OCI-LY7 (cell line): ENCODE measurements around the gene FBXO45. TPM values are rescaled to one million over a fixed set of nuclear protein-coding genes. Genes with fewer than 3 reads are reported as not detected.

Experiments
- BruUV-seq: library from RNA; stranded (reverse); fragments of 400-500 nt; replicated peaks from 2 replicates; lab custom pipeline; 2021; lab: Mats Ljungman, UMichigan
- CTCF ChIA-PET: fragments of 300-600 bp; sonication (Branson Sonifier 250); formaldehyde crosslinking; loops from one replicate; lab custom pipeline; 2022; ENCODE audit warnings: antibody characterized with exemption; ENCODE audit not compliant: unreplicated experiment; lab: Charles Lee
- POLR2A ChIA-PET: fragments of 300-600 bp; sonication (Branson Sonifier 250); formaldehyde crosslinking; loops from one replicate; lab custom pipeline; 2022; ENCODE audit warnings: antibody characterized with exemption; lab: Charles Lee
- DNase-seq: peaks from one replicate; pipeline ENCODE4 v3.0.0-alpha.2; 2015; ENCODE audit warnings: low spot score
- H2AFZ ChIP-seq: fragments of 200-600 bp; sonication (generic), shearing (Covaris generic); 2 replicates; pipeline ENCODE4 v1.6.1; 2014; ENCODE audit warnings: mild to moderate bottlenecking, antibody characterized with exemption, low read length, moderate library complexity
- H3K27ac ChIP-seq: fragments of 200-600 bp; sonication (generic); 2 replicates; pipeline ENCODE4 v1.5.1; 2014; ENCODE audit warnings: mixed run types, low read depth, mild to moderate bottlenecking, moderate library complexity, low read length, inconsistent platforms; ENCODE audit not compliant: poor library complexity, severe bottlenecking
- H3K36me3 ChIP-seq: fragments of 200-600 bp; sonication (generic); 2 replicates; pipeline ENCODE4 v1.6.1; 2014; ENCODE audit warnings: mild to moderate bottlenecking, antibody characterized with exemption, low read length, moderate library complexity, mixed read lengths; ENCODE audit not compliant: insufficient read depth
- H3K4me1 ChIP-seq: fragments of 200-600 bp; sonication (generic); 2 replicates; pipeline ENCODE4 v1.5.1; 2014; ENCODE audit warnings: mild to moderate bottlenecking, low read length; ENCODE audit not compliant: insufficient read depth, poor library complexity, severe bottlenecking
- H3K4me2 ChIP-seq: fragments of 200-600 bp; sonication (generic); 2 replicates; pipeline ENCODE4 v1.6.1; 2014; ENCODE audit warnings: mild to moderate bottlenecking, low read length
- H3K4me3 ChIP-seq: fragments of 200-600 bp; sonication (generic); 2 replicates; pipeline ENCODE4 v1.5.1; 2014; ENCODE audit warnings: mild to moderate bottlenecking, low read depth, low read length; ENCODE audit not compliant: poor library complexity, severe bottlenecking
- H3K79me2 ChIP-seq: fragments of 200-600 bp; sonication (generic); 2 replicates; pipeline ENCODE4 v1.6.1; 2016; ENCODE audit warnings: low read depth, mild to moderate bottlenecking, low read length, moderate library complexity, mixed read lengths; ENCODE audit not compliant: insufficient read depth
- H3K9me2 ChIP-seq: fragments of 200-600 bp; sonication (generic); 2 replicates; pipeline ENCODE4 v1.6.1; 2016; ENCODE audit warnings: mild to moderate bottlenecking, low read length, mixed read lengths; ENCODE audit not compliant: insufficient read depth
- H3K9me3 ChIP-seq: fragments of 200-600 bp; sonication (generic); 2 replicates; pipeline ENCODE4 v1.6.1; 2014; ENCODE audit warnings: mild to moderate bottlenecking, mixed run types, low read length, mixed read lengths
- H4K20me1 ChIP-seq: fragments of 200-600 bp; sonication (generic); 2 replicates; pipeline ENCODE4 v1.6.1; 2014; ENCODE audit warnings: mild to moderate bottlenecking, antibody characterized with exemption, low read length, moderate library complexity, mixed read lengths; ENCODE audit not compliant: insufficient read depth
- EZH2phosphoT487 ChIP-seq: fragments of 200-600 bp; sonication (generic); IDR thresholded peaks from 2 replicates; pipeline ENCODE4 v1.6.1; 2018; ENCODE audit warnings: low read depth, borderline replicate concordance, mild to moderate bottlenecking, mixed run types, antibody characterized with exemption, low read length, moderate library complexity, mixed read lengths
- intact Hi-C: fragments of 100-400 bp; cut with micrococcal nuclease; formaldehyde crosslinking; loops from one replicate; pipeline ENCODE4 v1.10.0; 2022; ENCODE audit not compliant: unreplicated experiment
- total RNA-seq, 2 experiments: library from RNA; depleted of rRNA in 1 of 2; stranded (reverse); fragments of >200 nt in 1 of 2; shearing (Covaris generic) in 1 of 2; gene quantifications; 2 replicates each; pipeline ENCODE4 v1.2.3, GENCODE V29; 2014 to 2022
- TF ChIP-seq, protein P1 (sequence below): fragments of 200-600 bp; sonication (generic); conservative IDR thresholded peaks from 2 replicates; pipeline ENCODE4 v1.5.1; 2014; ENCODE audit warnings: mild to moderate bottlenecking, antibody characterized with exemption, low read length, moderate library complexity, mixed read lengths

The FBXO45 gene
- total RNA-seq, 2 experiments from 2014 or later = 10.6 to 15.5 TPM

- Histone ChIP-seq H3K27ac (no peak overlapping the region), H2AFZ (no peak overlapping the region), H3K4me2 (no peak overlapping the region), H3K79me2 (no peaks in the 10 kb centered on the region), H3K36me3 (no peaks in the 10 kb centered on the region), H3K9me2 (no peaks in the 10 kb centered on the region), H4K20me1 (no peaks in the 10 kb centered on the region), H3K4me1 (no peaks in the 10 kb centered on the region), H3K9me3 (no peaks in the 10 kb centered on the region), H3K4me3 (no peak overlapping the region)
- TF ChIP-seq, protein P1, sequence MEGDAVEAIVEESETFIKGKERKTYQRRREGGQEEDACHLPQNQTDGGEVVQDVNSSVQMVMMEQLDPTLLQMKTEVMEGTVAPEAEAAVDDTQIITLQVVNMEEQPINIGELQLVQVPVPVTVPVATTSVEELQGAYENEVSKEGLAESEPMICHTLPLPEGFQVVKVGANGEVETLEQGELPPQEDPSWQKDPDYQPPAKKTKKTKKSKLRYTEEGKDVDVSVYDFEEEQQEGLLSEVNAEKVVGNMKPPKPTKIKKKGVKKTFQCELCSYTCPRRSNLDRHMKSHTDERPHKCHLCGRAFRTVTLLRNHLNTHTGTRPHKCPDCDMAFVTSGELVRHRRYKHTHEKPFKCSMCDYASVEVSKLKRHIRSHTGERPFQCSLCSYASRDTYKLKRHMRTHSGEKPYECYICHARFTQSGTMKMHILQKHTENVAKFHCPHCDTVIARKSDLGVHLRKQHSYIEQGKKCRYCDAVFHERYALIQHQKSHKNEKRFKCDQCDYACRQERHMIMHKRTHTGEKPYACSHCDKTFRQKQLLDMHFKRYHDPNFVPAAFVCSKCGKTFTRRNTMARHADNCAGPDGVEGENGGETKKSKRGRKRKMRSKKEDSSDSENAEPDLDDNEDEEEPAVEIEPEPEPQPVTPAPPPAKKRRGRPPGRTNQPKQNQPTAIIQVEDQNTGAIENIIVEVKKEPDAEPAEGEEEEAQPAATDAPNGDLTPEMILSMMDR = no peak
- TF ChIP-seq EZH2phosphoT487 = no peak
- DNase-seq = no peak
- no TSS peak for BruUV-seq
- CTCF ChIA-PET = no interaction called here
- intact Hi-C loops = no loop called here
- POLR2A ChIA-PET = interaction anchor here (0.6 kb wide), 1 partner anchor 166 kb away, joined by 3 read pairs; no protein-coding TSS in a partner anchor
Observed at GRCh38 chr3:196624067-196624790, 55.8 kb downstream of the FBXO45 start.

GRCh38 chr3:196624907-196625306, 56.4 kb downstream of the FBXO45 start:
- ChIA-PET POLR2A (no interaction called here), CTCF (no interaction called here)
- TF ChIP-seq, protein P1 = no peak
- no peak for TF ChIP-seq EZH2phosphoT487
- Histone ChIP-seq H3K4me2 (no peak overlapping the region), H3K9me2 (no peaks in the 10 kb centered on the region), H3K36me3 (no peaks in the 10 kb centered on the region), H3K4me1 (no peaks in the 10 kb centered on the region), H2AFZ (no peak overlapping the region), H3K79me2 (no peaks in the 10 kb centered on the region), H4K20me1 (no peaks in the 10 kb centered on the region), H3K9me3 (no peaks in the 10 kb centered on the region), H3K27ac (no peak overlapping the region), H3K4me3 (no peak overlapping the region)
- DNase-seq = no peak
- intact Hi-C loops = no loop called here
- BruUV-seq = no TSS peak

DNA sequence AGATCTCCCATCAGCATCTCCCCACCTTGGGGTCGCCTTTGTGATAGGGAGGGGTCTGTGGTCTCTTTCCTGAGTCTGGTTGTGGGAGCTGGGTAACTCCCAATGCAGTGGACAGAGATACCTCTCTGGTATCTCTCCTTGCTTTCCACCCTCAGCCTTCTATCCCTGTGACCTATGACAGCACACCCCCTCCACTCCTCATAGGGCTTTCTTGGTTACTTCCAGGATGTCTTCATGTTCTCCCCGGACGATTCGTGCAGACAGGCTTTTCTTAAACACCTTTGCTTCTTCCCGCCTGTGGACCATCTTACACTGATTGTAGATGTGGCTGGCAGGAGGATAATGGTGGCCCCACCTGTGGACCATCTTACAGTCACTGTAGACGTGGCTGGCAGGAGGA, 56.9 kb downstream of the FBXO45 start:
- intact Hi-C loops = no loop called here
- DNase-seq = no peak
- BruUV-seq = no TSS peak
- CTCF ChIA-PET = no interaction called here
- no peak overlapping the region for H3K4me3 ChIP-seq
- no peaks in the 10 kb centered on the region for H3K36me3 ChIP-seq
- H3K4me2 ChIP-seq = no peak overlapping the region
- no peak overlapping the region for H3K27ac ChIP-seq
- H4K20me1 ChIP-seq = no peaks in the 10 kb centered on the region
- H3K9me3 ChIP-seq = no peaks in the 10 kb centered on the region
- no peak overlapping the region for H2AFZ ChIP-seq
- POLR2A ChIA-PET = no interaction called here
- H3K79me2 ChIP-seq = no peaks in the 10 kb centered on the region
- no peaks in the 10 kb centered on the region for H3K9me2 ChIP-seq
- TF ChIP-seq, protein P1 = no peak
- TF ChIP-seq EZH2phosphoT487 = no peak
- H3K4me1 ChIP-seq = no peaks in the 10 kb centered on the region
